Measurements from ENCODE around the gene PDE8B.

- TF ChIP-seq POLR2A (IDR thresholded peaks at IDR 0.05) = no peak
- TF ChIP-seq, protein P1, sequence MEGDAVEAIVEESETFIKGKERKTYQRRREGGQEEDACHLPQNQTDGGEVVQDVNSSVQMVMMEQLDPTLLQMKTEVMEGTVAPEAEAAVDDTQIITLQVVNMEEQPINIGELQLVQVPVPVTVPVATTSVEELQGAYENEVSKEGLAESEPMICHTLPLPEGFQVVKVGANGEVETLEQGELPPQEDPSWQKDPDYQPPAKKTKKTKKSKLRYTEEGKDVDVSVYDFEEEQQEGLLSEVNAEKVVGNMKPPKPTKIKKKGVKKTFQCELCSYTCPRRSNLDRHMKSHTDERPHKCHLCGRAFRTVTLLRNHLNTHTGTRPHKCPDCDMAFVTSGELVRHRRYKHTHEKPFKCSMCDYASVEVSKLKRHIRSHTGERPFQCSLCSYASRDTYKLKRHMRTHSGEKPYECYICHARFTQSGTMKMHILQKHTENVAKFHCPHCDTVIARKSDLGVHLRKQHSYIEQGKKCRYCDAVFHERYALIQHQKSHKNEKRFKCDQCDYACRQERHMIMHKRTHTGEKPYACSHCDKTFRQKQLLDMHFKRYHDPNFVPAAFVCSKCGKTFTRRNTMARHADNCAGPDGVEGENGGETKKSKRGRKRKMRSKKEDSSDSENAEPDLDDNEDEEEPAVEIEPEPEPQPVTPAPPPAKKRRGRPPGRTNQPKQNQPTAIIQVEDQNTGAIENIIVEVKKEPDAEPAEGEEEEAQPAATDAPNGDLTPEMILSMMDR (IDR thresholded peaks at IDR 0.05) = no peak
Observed at GRCh38 chr5:77431719-77432118, 221.2 kb downstream of the PDE8B start.
